ENCODE measurements around the gene C5AR1.

DNA sequence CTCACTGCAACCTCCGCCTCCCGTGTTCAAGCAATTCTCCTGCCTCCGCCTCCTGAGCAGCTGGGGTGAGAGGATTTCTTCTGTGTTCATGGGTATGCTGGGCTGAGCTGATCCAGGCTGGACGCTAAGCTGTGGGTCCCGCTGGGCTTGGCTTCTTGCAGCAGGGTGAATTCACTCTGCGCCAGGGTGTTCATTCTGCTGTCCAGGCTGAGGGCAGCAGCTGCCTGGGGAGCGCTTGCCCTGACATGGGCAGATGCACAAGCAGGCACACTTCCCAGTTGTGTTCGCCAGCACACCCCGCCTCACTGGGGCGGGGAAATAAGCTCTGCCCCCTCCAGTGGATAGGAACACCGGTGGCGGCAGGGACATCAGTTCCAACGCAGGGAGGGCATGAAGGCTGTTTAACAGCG lies 42.3 kb upstream of the C5AR1 start:
- TF ChIP-seq, protein P1, sequence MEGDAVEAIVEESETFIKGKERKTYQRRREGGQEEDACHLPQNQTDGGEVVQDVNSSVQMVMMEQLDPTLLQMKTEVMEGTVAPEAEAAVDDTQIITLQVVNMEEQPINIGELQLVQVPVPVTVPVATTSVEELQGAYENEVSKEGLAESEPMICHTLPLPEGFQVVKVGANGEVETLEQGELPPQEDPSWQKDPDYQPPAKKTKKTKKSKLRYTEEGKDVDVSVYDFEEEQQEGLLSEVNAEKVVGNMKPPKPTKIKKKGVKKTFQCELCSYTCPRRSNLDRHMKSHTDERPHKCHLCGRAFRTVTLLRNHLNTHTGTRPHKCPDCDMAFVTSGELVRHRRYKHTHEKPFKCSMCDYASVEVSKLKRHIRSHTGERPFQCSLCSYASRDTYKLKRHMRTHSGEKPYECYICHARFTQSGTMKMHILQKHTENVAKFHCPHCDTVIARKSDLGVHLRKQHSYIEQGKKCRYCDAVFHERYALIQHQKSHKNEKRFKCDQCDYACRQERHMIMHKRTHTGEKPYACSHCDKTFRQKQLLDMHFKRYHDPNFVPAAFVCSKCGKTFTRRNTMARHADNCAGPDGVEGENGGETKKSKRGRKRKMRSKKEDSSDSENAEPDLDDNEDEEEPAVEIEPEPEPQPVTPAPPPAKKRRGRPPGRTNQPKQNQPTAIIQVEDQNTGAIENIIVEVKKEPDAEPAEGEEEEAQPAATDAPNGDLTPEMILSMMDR (IDR thresholded peaks at IDR 0.05; ENCODE audit: low read depth, low read length, poor library complexity, severe bottlenecking) = no peak
- no peak for TF ChIP-seq EZH2phosphoT487 (IDR thresholded peaks at IDR 0.05; ENCODE audit: borderline replicate concordance, low read length)

All from DOHH2 (cell line).